HepG2 (cell line): ENCODE data around the gene ISCA2. TPM values are rescaled to one million over a fixed set of nuclear protein-coding genes. Genes with fewer than 3 reads are reported as not detected.

Source experiments
- CBX1 ChIP-seq: IDR thresholded peaks from one replicate; pipeline ENCODE4 v1.6.1; 2016; ENCODE audit warnings: antibody characterized with exemption, low read depth
- CBX5 ChIP-seq: sonication (generic); formaldehyde crosslinking; IDR thresholded peaks from 2 replicates; pipeline ENCODE4 v1.4.0; 2020; ENCODE audit warnings: missing genetic modification reagents, borderline replicate concordance
- KDM1A ChIP-seq: IDR thresholded peaks from 2 replicates; pipeline ENCODE4 v1.6.1; 2016; ENCODE audit warnings: missing compliant biosample characterization
- KDM2A ChIP-seq: sonication (generic); formaldehyde crosslinking; IDR thresholded peaks from 2 replicates; pipeline ENCODE4 v1.4.0; 2020; ENCODE audit warnings: low read depth, missing genetic modification reagents, borderline replicate concordance
- NFE2L2 ChIP-seq: fragments of 150-350 bp; IDR thresholded peaks from 2 replicates; pipeline ENCODE4 v1.6.1; 2014; ENCODE audit warnings: low read length
- SMYD3 ChIP-seq: sonication (generic); formaldehyde crosslinking; IDR thresholded peaks from 2 replicates; pipeline ENCODE4 v1.8.1; 2023; ENCODE audit warnings: mild to moderate bottlenecking, missing genetic modification reagents
- STAG1 ChIP-seq: sonication (generic); formaldehyde crosslinking; IDR thresholded peaks from 2 replicates; pipeline ENCODE4 v1.4.0; 2020; ENCODE audit warnings: missing genetic modification reagents
- TBL1XR1 ChIP-seq: fragments of 150-350 bp; IDR thresholded peaks from 2 replicates; pipeline ENCODE4 v1.6.1; 2014; ENCODE audit warnings: borderline replicate concordance, low read length; ENCODE audit not compliant: partially characterized antibody
- ZFX ChIP-seq: sonication (generic); formaldehyde crosslinking; IDR thresholded peaks from 2 replicates; pipeline ENCODE4 v1.4.0; 2020; ENCODE audit warnings: mild to moderate bottlenecking, low read depth, missing genetic modification reagents, moderate library complexity
- ZIK1 ChIP-seq: sonication (generic); formaldehyde crosslinking; IDR thresholded peaks from 2 replicates; pipeline ENCODE4 v1.5.0; 2020; ENCODE audit warnings: mild to moderate bottlenecking, low read depth, missing genetic modification reagents, borderline replicate concordance
- ZNF143 ChIP-seq: sonication (generic); formaldehyde crosslinking; IDR thresholded peaks from 2 replicates; pipeline ENCODE4 v1.4.0; 2020; ENCODE audit warnings: missing genetic modification reagents
- ZNF430 ChIP-seq: sonication (generic); formaldehyde crosslinking; IDR thresholded peaks from 2 replicates; pipeline ENCODE4 v1.9.0; 2021; ENCODE audit warnings: mild to moderate bottlenecking, missing genetic modification reagents
- ZNF432 ChIP-seq: sonication (generic); formaldehyde crosslinking; IDR thresholded peaks from 2 replicates; pipeline ENCODE4 v1.5.0; 2020; ENCODE audit warnings: missing genetic modification reagents, mild to moderate bottlenecking, borderline replicate concordance
- ZNF564 ChIP-seq: sonication (generic); formaldehyde crosslinking; IDR thresholded peaks from 2 replicates; pipeline ENCODE4 v1.8.1; 2023; ENCODE audit warnings: mild to moderate bottlenecking, missing genetic modification reagents
- ZNF570 ChIP-seq: sonication (generic); formaldehyde crosslinking; IDR thresholded peaks from 2 replicates; pipeline ENCODE4 v1.4.0; 2020; ENCODE audit warnings: mild to moderate bottlenecking, missing genetic modification reagents, borderline replicate concordance
- ZNF652 ChIP-seq: IDR thresholded peaks from 2 replicates; pipeline ENCODE4 v1.6.1; 2016; ENCODE audit warnings: low read depth, borderline replicate concordance
- ZNF790 ChIP-seq: sonication (generic); formaldehyde crosslinking; IDR thresholded peaks from 2 replicates; pipeline ENCODE4 v1.8.0; 2022; ENCODE audit warnings: missing genetic modification reagents, mild to moderate bottlenecking, borderline replicate concordance
- ZSCAN30 ChIP-seq: sonication (generic); formaldehyde crosslinking; IDR thresholded peaks from 2 replicates; pipeline ENCODE4 v1.5.0; 2020; ENCODE audit warnings: mild to moderate bottlenecking, missing genetic modification reagents
- polyA plus RNA-seq, 8 experiments: library from polyadenylated mRNA; depleted of rRNA in 3 of 8; stranded (reverse) in 7 of 8; unstranded in 1 of 8; fragments of >200 nt; fragmentation: Illumina TruSeq in 4 of 8; extraction: Trizol in 4 of 8; gene quantifications; 2 replicates each; pipeline versions ENCODE4 v1.2.1 to v1.2.3, GENCODE V29; 2011 to 2016; ENCODE audit warnings: low read depth in 4 of 8, missing spikeins in 1 of 8, mixed read lengths in 1 of 8; ENCODE audit not compliant: insufficient read depth in 1 of 8
- total RNA-seq, 5 experiments: library from RNA; depleted of rRNA; stranded (reverse); fragments of >200 nt; fragmentation: Illumina TruSeq; extraction: Trizol; gene quantifications; 2 replicates each; pipeline ENCODE4 v1.2.3, GENCODE V29; 2016; ENCODE audit warnings: low read depth in 1 of 5
- TF ChIP-seq, protein P1 (sequence below): sonication (generic); formaldehyde crosslinking; IDR thresholded peaks from 2 replicates; pipeline ENCODE4 v1.5.1; 2020; ENCODE audit warnings: mild to moderate bottlenecking, missing genetic modification reagents, moderate library complexity
- TF ChIP-seq, protein P2 (sequence below): sonication (generic); formaldehyde crosslinking; IDR thresholded peaks from 2 replicates; pipeline ENCODE4 v1.4.0; 2020; ENCODE audit warnings: missing genetic modification reagents, borderline replicate concordance
- TF ChIP-seq, protein P3 (sequence below): sonication (generic); formaldehyde crosslinking; IDR thresholded peaks from 2 replicates; pipeline ENCODE4 v1.8.0; 2022; ENCODE audit warnings: mild to moderate bottlenecking, missing genetic modification reagents, moderate library complexity

Gene ISCA2
- total and polyA plus RNA-seq, 2 of the 13 experiments (the other 11 are each of a cell fraction or from before 2014, with no cell fraction given) = 32.1 to 43.4 TPM

DNA sequence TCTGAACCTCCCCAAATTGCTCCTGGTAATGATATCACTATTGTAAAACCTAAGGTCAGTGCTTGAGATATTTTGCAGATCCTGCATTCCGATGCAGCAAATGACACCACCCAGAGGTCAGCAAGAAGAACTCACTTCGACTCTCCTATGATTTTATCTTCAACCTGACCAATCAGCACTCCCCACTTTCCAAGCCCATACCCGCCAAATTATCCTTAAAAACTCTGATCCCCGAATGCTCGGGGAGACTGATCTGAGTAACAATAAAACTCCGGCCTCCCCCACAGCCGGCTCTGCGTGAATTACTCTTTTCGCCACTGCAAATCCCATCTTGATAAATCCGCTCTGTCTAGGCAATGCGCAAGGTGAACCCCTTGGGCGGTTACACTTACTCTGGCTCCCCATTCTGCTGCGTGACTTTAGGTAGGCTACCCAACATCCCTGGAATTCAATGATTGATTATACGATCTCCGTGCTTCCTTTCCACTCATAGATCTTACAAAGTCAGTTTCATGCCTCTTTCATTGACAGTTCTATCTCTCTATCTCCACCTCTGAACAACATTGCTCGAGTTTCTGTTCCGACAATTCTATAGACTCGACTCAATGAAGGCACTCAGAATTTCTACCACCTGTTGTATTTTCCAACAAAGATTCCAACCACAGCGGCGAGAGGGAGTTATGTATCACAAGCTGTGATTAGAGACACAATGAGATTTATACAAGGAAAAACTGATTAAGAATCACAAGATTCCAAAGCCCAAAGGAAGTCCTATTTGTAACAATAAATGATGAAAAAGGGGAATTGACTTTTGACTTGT, 1.4 kb upstream of the ISCA2 start (continued):
- TF ChIP-seq, protein P1, sequence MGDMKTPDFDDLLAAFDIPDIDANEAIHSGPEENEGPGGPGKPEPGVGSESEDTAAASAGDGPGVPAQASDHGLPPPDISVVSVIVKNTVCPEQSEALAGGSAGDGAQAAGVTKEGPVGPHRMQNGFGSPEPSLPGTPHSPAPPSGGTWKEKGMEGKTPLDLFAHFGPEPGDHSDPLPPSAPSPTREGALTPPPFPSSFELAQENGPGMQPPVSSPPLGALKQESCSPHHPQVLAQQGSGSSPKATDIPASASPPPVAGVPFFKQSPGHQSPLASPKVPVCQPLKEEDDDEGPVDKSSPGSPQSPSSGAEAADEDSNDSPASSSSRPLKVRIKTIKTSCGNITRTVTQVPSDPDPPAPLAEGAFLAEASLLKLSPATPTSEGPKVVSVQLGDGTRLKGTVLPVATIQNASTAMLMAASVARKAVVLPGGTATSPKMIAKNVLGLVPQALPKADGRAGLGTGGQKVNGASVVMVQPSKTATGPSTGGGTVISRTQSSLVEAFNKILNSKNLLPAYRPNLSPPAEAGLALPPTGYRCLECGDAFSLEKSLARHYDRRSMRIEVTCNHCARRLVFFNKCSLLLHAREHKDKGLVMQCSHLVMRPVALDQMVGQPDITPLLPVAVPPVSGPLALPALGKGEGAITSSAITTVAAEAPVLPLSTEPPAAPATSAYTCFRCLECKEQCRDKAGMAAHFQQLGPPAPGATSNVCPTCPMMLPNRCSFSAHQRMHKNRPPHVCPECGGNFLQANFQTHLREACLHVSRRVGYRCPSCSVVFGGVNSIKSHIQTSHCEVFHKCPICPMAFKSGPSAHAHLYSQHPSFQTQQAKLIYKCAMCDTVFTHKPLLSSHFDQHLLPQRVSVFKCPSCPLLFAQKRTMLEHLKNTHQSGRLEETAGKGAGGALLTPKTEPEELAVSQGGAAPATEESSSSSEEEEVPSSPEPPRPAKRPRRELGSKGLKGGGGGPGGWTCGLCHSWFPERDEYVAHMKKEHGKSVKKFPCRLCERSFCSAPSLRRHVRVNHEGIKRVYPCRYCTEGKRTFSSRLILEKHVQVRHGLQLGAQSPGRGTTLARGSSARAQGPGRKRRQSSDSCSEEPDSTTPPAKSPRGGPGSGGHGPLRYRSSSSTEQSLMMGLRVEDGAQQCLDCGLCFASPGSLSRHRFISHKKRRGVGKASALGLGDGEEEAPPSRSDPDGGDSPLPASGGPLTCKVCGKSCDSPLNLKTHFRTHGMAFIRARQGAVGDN (CRISPR knock-in tag) = no peak
- TF ChIP-seq ZNF570 (CRISPR knock-in tag) = no peak
- no peak; the same call in 1 of the 2 replicates for TF ChIP-seq ZNF790
- no peak for TF ChIP-seq ZNF652 (CRISPR knock-in tag)
- peak; percentile 47 for TF ChIP-seq STAG1 (CRISPR knock-in tag)
- TF ChIP-seq ZNF432 (CRISPR knock-in tag) = no peak
- no peak for TF ChIP-seq TBL1XR1
- TF ChIP-seq SMYD3 (CRISPR knock-in tag) = no peak
- TF ChIP-seq CBX1 = no peak
- no peak for TF ChIP-seq ZNF143 (CRISPR knock-in tag)
- no peak for TF ChIP-seq KDM2A (CRISPR knock-in tag)
- TF ChIP-seq NFE2L2 = no peak
- TF ChIP-seq ZNF430 (CRISPR knock-in tag) = no peak
- TF ChIP-seq ZIK1 (CRISPR knock-in tag) = no peak
- TF ChIP-seq, protein P2, sequence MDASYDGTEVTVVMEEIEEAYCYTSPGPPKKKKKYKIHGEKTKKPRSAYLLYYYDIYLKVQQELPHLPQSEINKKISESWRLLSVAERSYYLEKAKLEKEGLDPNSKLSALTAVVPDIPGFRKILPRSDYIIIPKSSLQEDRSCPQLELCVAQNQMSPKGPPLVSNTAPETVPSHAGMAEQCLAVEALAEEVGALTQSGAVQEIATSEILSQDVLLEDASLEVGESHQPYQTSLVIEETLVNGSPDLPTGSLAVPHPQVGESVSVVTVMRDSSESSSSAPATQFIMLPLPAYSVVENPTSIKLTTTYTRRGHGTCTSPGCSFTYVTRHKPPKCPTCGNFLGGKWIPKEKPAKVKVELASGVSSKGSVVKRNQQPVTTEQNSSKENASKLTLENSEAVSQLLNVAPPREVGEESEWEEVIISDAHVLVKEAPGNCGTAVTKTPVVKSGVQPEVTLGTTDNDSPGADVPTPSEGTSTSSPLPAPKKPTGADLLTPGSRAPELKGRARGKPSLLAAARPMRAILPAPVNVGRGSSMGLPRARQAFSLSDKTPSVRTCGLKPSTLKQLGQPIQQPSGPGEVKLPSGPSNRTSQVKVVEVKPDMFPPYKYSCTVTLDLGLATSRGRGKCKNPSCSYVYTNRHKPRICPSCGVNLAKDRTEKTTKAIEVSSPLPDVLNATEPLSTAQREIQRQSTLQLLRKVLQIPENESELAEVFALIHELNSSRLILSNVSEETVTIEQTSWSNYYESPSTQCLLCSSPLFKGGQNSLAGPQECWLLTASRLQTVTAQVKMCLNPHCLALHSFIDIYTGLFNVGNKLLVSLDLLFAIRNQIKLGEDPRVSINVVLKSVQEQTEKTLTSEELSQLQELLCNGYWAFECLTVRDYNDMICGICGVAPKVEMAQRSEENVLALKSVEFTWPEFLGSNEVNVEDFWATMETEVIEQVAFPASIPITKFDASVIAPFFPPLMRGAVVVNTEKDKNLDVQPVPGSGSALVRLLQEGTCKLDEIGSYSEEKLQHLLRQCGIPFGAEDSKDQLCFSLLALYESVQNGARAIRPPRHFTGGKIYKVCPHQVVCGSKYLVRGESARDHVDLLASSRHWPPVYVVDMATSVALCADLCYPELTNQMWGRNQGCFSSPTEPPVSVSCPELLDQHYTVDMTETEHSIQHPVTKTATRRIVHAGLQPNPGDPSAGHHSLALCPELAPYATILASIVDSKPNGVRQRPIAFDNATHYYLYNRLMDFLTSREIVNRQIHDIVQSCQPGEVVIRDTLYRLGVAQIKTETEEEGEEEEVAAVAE (CRISPR knock-in tag) = 0 out of 2 replicates have a peak, but pooled peaks have one; percentile 25
- TF ChIP-seq ZFX (CRISPR knock-in tag) = no peak
- TF ChIP-seq, protein P3, sequence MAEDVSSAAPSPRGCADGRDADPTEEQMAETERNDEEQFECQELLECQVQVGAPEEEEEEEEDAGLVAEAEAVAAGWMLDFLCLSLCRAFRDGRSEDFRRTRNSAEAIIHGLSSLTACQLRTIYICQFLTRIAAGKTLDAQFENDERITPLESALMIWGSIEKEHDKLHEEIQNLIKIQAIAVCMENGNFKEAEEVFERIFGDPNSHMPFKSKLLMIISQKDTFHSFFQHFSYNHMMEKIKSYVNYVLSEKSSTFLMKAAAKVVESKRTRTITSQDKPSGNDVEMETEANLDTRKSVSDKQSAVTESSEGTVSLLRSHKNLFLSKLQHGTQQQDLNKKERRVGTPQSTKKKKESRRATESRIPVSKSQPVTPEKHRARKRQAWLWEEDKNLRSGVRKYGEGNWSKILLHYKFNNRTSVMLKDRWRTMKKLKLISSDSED (CRISPR knock-in tag) = no peak
- TF ChIP-seq KDM1A (CRISPR knock-in tag) = no peak
- no peak for TF ChIP-seq ZNF564 (CRISPR knock-in tag)
- TF ChIP-seq ZSCAN30 (CRISPR knock-in tag) = no peak
- TF ChIP-seq CBX5 (CRISPR knock-in tag) = no peak
